ENCODE measurements around the gene INPP4A.

Gene INPP4A

GRCh38 chr2:98448441-98449145 lies 3.9 kb downstream of the INPP4A start:
- peak overlapping the region; percentile 93 for H3K27ac Mint-ChIP-seq
- H3K27me3 Mint-ChIP-seq: no peaks in the 10 kb centered on the region

DNA sequence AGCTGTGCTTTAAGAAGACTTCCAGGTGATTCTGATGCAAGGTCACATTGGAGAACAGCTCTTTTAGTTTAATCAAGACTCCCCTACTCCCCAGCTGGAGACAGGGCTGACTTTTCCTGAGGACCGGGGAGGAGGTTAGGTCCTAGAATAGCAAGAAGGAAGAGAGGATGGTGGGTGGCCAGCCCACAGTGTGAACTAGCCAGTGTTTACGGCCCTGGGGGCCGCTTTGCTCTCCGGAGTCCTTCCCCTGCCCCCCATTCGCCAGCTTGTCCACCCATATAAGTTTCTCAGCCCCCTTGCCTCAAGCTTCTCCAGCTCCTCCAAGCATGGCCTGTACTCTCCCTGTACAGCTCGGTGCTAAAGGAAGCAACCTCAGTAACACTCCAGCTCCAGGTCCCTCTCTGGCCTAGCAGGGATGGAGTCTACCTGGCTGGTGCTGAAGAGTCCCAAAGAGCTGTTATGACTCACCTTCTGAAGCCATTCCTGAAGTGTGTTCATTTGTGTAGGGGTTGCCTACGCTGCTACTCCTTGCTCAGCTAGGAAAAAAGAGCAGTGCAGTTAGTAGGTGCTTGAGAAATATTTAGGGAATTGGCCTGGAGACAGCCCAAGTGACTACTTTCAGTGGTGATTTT lies 7.9 kb downstream of the INPP4A start:
- H3K27ac Mint-ChIP-seq: peak overlapping the region; percentile 90
- H3K4me1 Mint-ChIP-seq (ENCODE audit: low read depth): peaks cover 94% of the 10 kb centered on the region
- H3K27me3 Mint-ChIP-seq: no peaks in the 10 kb centered on the region
- no peaks in the 10 kb centered on the region for H3K36me3 Mint-ChIP-seq
- H3K9me3 Mint-ChIP-seq (ENCODE audit: low read depth): no peaks in the 10 kb centered on the region
- peak overlapping the region; percentile 3 for H3K4me3 Mint-ChIP-seq

More at GRCh38 chr2:98448441-98449145, 3.9 kb downstream of the INPP4A start:
- Mint-ChIP-seq H3K9me3 (ENCODE audit: low read depth) (no peaks in the 10 kb centered on the region), H3K4me1 (ENCODE audit: low read depth) (peaks cover 81% of the 10 kb centered on the region), H3K36me3 (no peaks in the 10 kb centered on the region), H3K4me3 (peak overlapping the region; percentile 92)

- H3K9me3 Mint-ChIP-seq (ENCODE audit: low read depth): no peaks in the 10 kb centered on the region
- no peaks in the 10 kb centered on the region for H3K36me3 Mint-ChIP-seq
- peaks cover 94% of the 10 kb centered on the region for H3K4me1 Mint-ChIP-seq (ENCODE audit: low read depth)
- peak overlapping the region; percentile 90 for H3K27ac Mint-ChIP-seq
- peak overlapping the region; percentile 40 for H3K4me3 Mint-ChIP-seq
- H3K27me3 Mint-ChIP-seq: no peaks in the 10 kb centered on the region
Observed at GRCh38 chr2:98453083-98453482, 8.4 kb downstream of the INPP4A start.

DNA sequence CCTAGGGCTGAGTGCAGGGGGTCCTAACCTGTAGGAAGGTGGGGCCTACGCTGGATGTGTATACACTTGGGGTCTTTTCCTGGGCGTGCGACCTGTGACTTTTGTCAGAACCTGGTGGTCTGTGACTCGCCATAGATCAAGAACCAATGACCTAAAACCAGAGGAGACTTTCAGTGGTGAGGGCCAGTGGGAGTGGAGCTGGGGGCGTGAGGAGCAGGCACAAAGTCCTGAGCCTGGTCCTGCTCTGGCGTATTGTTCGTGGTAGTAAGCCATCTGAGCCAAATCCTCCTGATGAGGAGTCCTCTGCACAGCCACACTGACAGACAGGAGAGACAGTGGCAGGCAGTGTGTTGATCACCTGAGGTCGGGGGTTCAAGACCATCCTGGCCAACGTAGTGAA lies 8.9 kb downstream of the INPP4A start:
- no peaks in the 10 kb centered on the region for H3K27me3 Mint-ChIP-seq
- no peaks in the 10 kb centered on the region for H3K9me3 Mint-ChIP-seq (ENCODE audit: low read depth)
- H3K36me3 Mint-ChIP-seq: no peaks in the 10 kb centered on the region
- peak overlapping the region; percentile 90 for H3K27ac Mint-ChIP-seq
- peaks cover 94% of the 10 kb centered on the region for H3K4me1 Mint-ChIP-seq (ENCODE audit: low read depth)
- peak overlapping the region; percentile 40 for H3K4me3 Mint-ChIP-seq

GRCh38 chr2:98454073-98454472 lies 9.4 kb downstream of the INPP4A start:
- Mint-ChIP-seq H3K36me3 (no peaks in the 10 kb centered on the region), H3K4me3 (peak overlapping the region; percentile 76), H3K9me3 (ENCODE audit: low read depth) (no peaks in the 10 kb centered on the region), H3K27ac (peak overlapping the region; percentile 90), H3K4me1 (ENCODE audit: low read depth) (peaks cover 94% of the 10 kb centered on the region), H3K27me3 (no peaks in the 10 kb centered on the region)

- no peaks in the 10 kb centered on the region for H3K9me3 Mint-ChIP-seq (ENCODE audit: low read depth)
- no peaks in the 10 kb centered on the region for H3K27me3 Mint-ChIP-seq
- H3K36me3 Mint-ChIP-seq: no peaks in the 10 kb centered on the region
- peak overlapping the region; percentile 90 for H3K27ac Mint-ChIP-seq
- peak overlapping the region; percentile 76 for H3K4me3 Mint-ChIP-seq
- H3K4me1 Mint-ChIP-seq (ENCODE audit: low read depth): peaks cover 94% of the 10 kb centered on the region
Observed at GRCh38 chr2:98454500-98455235, 10.0 kb downstream of the INPP4A start.

- Mint-ChIP-seq H3K4me1 (ENCODE audit: low read depth) (peaks cover 94% of the 10 kb centered on the region), H3K27me3 (no peaks in the 10 kb centered on the region)
Observed at GRCh38 chr2:98455494-98455976, 10.9 kb downstream of the INPP4A start.

GRCh38 chr2:98457045-98457696 lies 12.5 kb downstream of the INPP4A start:
- Mint-ChIP-seq H3K27ac (peak overlapping the region; percentile 87), H3K4me1 (ENCODE audit: low read depth) (peaks cover 94% of the 10 kb centered on the region), H3K9me3 (ENCODE audit: low read depth) (no peaks in the 10 kb centered on the region), H3K27me3 (no peaks in the 10 kb centered on the region), H3K36me3 (peaks cover 2% of the 10 kb centered on the region), H3K4me3 (no peak overlapping the region)

More at GRCh38 chr2:98455494-98455976, 10.9 kb downstream of the INPP4A start:
- Mint-ChIP-seq H3K4me3 (peak overlapping the region; percentile 76), H3K9me3 (ENCODE audit: low read depth) (no peaks in the 10 kb centered on the region), H3K36me3 (no peaks in the 10 kb centered on the region), H3K27ac (peak overlapping the region; percentile 90)

DNA sequence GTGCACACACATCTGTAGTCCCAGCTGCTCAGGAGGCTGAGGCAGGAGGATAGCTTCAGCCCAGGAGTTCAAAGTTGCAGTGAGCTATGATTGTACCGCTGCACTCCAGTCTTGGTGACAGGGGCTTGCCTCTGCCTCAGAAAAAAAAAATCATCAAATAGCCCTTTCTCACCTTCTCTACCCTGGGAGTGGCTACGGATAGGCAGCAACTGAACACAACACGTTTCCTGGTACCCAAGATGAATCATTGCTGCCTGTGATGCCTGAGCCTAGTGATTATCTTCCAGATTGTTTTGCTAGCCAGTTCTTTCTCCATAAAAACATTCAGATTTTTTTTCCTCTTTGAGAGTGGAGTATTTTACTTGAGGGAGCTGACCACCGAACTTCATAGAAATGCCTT lies 13.5 kb downstream of the INPP4A start:
- H3K27me3 Mint-ChIP-seq: no peaks in the 10 kb centered on the region
- H3K4me3 Mint-ChIP-seq: peak overlapping the region; percentile 44
- peak overlapping the region; percentile 84 for H3K27ac Mint-ChIP-seq
- peaks cover 88% of the 10 kb centered on the region for H3K4me1 Mint-ChIP-seq (ENCODE audit: low read depth)
- peaks cover 2% of the 10 kb centered on the region for H3K36me3 Mint-ChIP-seq
- H3K9me3 Mint-ChIP-seq (ENCODE audit: low read depth): no peaks in the 10 kb centered on the region

GRCh38 chr2:98458667-98459380 lies 14.2 kb downstream of the INPP4A start:
- peak overlapping the region; percentile 44 for H3K4me3 Mint-ChIP-seq
- H3K36me3 Mint-ChIP-seq: peaks cover 2% of the 10 kb centered on the region
- H3K27me3 Mint-ChIP-seq: no peaks in the 10 kb centered on the region
- H3K27ac Mint-ChIP-seq: peak overlapping the region; percentile 93
- no peaks in the 10 kb centered on the region for H3K9me3 Mint-ChIP-seq (ENCODE audit: low read depth)
- peaks cover 88% of the 10 kb centered on the region for H3K4me1 Mint-ChIP-seq (ENCODE audit: low read depth)

DNA sequence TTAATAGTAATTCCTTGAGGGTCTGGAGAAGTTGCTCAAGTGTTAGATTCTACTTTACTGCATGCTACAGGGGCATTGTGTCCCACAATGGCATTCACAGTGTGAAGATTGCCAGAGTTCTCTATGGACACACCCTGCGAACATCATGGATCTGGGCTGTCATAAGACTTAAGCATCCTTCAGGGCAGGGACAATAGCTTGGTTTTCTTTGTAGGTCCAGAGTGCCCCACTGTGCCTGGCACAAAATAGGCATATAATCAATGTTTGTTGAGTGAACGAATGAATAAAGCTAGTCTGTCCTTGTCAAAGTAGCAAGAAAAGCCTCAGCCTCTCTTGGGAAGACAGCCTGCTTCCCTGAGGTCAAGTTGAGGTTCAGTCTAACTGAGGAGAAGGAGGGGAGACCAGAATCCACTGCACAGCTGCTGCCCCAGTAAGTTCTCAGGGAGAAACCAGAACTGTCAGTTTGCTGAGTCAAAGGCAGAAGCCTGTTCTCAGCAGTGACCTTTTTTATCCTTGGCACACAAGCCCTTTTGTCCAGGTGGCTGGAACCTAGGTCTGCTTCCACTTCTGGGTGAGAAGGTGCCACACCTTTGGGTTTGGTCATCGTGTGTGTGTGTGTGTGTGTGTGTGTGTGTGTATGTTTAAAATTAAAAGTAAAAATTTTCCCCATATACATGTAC lies 15.0 kb downstream of the INPP4A start:
- H3K9me3 Mint-ChIP-seq (ENCODE audit: low read depth): no peaks in the 10 kb centered on the region
- peaks cover 88% of the 10 kb centered on the region for H3K4me1 Mint-ChIP-seq (ENCODE audit: low read depth)
- peaks cover 2% of the 10 kb centered on the region for H3K36me3 Mint-ChIP-seq
- no peaks in the 10 kb centered on the region for H3K27me3 Mint-ChIP-seq
- H3K4me3 Mint-ChIP-seq: peak overlapping the region; percentile 38
- peak overlapping the region; percentile 99 for H3K27ac Mint-ChIP-seq

DNA sequence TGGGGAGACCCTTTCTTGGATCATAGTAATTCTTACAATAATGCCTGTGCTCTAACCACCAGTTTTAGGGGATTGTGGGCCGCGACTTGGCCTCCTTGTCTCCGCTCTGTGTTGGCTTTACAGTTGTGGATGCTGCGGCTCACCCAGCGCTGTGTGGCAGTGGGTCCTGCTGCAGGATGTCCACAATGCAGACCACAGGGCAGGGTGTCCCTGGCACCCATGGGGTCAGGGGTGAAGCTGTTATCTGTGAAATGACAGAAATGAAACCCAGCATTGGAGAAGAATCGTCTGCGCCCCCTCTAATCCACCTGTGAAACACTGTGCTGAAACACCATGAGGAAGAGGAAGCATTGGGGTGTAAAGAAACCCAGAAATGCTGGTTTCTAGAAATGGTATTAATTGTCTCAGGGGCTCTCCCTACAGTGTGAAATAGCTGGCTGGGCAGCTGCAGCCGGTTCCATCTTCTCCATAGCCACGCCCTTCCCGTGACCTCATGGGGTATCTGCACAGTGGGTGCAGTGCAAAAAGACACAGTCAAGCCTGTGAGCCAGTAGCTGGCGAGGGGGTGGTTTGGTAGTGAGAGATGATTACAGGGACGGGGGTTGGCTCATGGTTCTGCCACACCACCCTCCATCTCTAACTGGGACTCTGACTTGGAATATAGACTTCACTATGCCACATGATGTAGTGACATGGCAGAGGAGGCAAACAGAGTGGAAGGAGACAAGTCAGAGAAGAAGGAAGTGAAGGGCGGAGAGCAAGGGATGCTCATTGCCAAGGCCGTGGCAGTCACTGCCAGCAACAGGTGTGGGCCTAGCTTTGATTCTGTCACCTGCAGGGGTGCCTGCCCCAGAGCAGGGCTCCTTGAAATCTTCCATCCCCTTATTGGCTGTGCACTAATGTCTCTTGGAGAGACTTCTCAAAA lies 16.2 kb downstream of the INPP4A start:
- peak overlapping the region; percentile 99 for H3K27ac Mint-ChIP-seq
- peaks cover 89% of the 10 kb centered on the region for H3K4me1 Mint-ChIP-seq (ENCODE audit: low read depth)
- peaks cover 2% of the 10 kb centered on the region for H3K36me3 Mint-ChIP-seq
- H3K4me3 Mint-ChIP-seq: peak overlapping the region; percentile 78
- no peaks in the 10 kb centered on the region for H3K27me3 Mint-ChIP-seq
- H3K9me3 Mint-ChIP-seq (ENCODE audit: low read depth): no peaks in the 10 kb centered on the region

GRCh38 chr2:98461498-98462049 lies 16.9 kb downstream of the INPP4A start:
- Mint-ChIP-seq H3K4me3 (peak overlapping the region; percentile 23), H3K36me3 (peaks cover 2% of the 10 kb centered on the region)

More at GRCh38 chr2:98461498-98462049, 16.9 kb downstream of the INPP4A start:
- peak overlapping the region; percentile 99 for H3K27ac Mint-ChIP-seq
- peaks cover 91% of the 10 kb centered on the region for H3K4me1 Mint-ChIP-seq (ENCODE audit: low read depth)
- no peaks in the 10 kb centered on the region for H3K9me3 Mint-ChIP-seq (ENCODE audit: low read depth)
- no peaks in the 10 kb centered on the region for H3K27me3 Mint-ChIP-seq
